Measurements from ENCODE around the gene OBSCN. TPM values are rescaled to one million over a fixed set of nuclear protein-coding genes. Genes with fewer than 3 reads are reported as not detected.

Gene OBSCN
- total RNA-seq, 2 donors from 2014 or later, result 5.3 to 8.0 TPM

GRCh38 chr1:228393268-228393701, 185.4 kb downstream of the OBSCN start:
- ATAC-seq, result peak; percentile 81
- intact Hi-C loops (cut with DNase I, micrococcal nuclease), result no loop called here
- peak in 1 of 2 donors; percentile 45 for DNase-seq

GRCh38 chr1:228393811-228394570, 186.1 kb downstream of the OBSCN start:
- DNase-seq (no peak), ATAC-seq (peak; percentile 11)
- intact Hi-C loops (cut with DNase I, micrococcal nuclease), result no loop called here

GRCh38 chr1:228394571-228395394, 186.9 kb downstream of the OBSCN start:
- DNase-seq (peak in 1 of 2 donors; percentile 15), ATAC-seq (no peak)
- intact Hi-C loops (cut with DNase I, micrococcal nuclease), result no loop called here

GRCh38 chr1:228396770-228397662, 189.2 kb downstream of the OBSCN start:
- intact Hi-C loops (cut with DNase I, micrococcal nuclease), result no loop called here
- DNase-seq (peak; percentile 2 to 14), ATAC-seq (no peak)

- no peak for ATAC-seq
- no peak for DNase-seq
- intact Hi-C loops (cut with DNase I, micrococcal nuclease), result no loop called here
Measured at GRCh38 chr1:228397966-228398365, 190.1 kb downstream of the OBSCN start.

GRCh38 chr1:228398741-228399461, 191.1 kb downstream of the OBSCN start:
- no peak for ATAC-seq
- DNase-seq, result no peak
- intact Hi-C loops (cut with DNase I, micrococcal nuclease), result no loop called here

GRCh38 chr1:228399531-228400236, 191.8 kb downstream of the OBSCN start:
- no peak for DNase-seq
- no peak for ATAC-seq

GRCh38 chr1:228400237-228400651, 192.4 kb downstream of the OBSCN start:
- intact Hi-C loops (cut with DNase I, micrococcal nuclease), result loop anchor here in 1 of 2 donors (10.0 kb wide), 1 partner anchor 75 kb away; no protein-coding TSS in a partner anchor
- ATAC-seq (no peak), DNase-seq (no peak)

More at GRCh38 chr1:228399531-228400236, 191.8 kb downstream of the OBSCN start:
- intact Hi-C loops (cut with DNase I, micrococcal nuclease), result loop anchor here in 1 of 2 donors (10.0 kb wide), 1 partner anchor 75 kb away; no protein-coding TSS in a partner anchor

GRCh38 chr1:228400692-228401454, 193.0 kb downstream of the OBSCN start:
- DNase-seq (no peak), ATAC-seq (no peak)
- intact Hi-C loops (cut with DNase I, micrococcal nuclease), result loop anchor here in 1 of 2 donors (10.0 kb wide), 1 partner anchor 74 kb away; no protein-coding TSS in a partner anchor

GRCh38 chr1:228401782-228402640, 194.2 kb downstream of the OBSCN start:
- intact Hi-C loops (cut with DNase I, micrococcal nuclease), result loop anchor here in 1 of 2 donors (10.0 kb wide), 1 partner anchor 73 kb away; no protein-coding TSS in a partner anchor
- ATAC-seq, result no peak
- DNase-seq, result no peak

- intact Hi-C loops (cut with DNase I, micrococcal nuclease), result loop anchor here in 1 of 2 donors (10.0 kb wide), 1 partner anchor 72 kb away; no protein-coding TSS in a partner anchor
- ATAC-seq (no peak), DNase-seq (no peak)
Measured at GRCh38 chr1:228402641-228403025, 194.8 kb downstream of the OBSCN start.

- DNase-seq (no peak), ATAC-seq (no peak)
- intact Hi-C loops (cut with DNase I, micrococcal nuclease), result loop anchor here in 1 of 2 donors (10.0 kb wide), 1 partner anchor 72 kb away; no protein-coding TSS in a partner anchor
Measured at GRCh38 chr1:228403231-228403631, 195.4 kb downstream of the OBSCN start.

GRCh38 chr1:228404107-228404720, 196.4 kb downstream of the OBSCN start:
- intact Hi-C loops (cut with DNase I, micrococcal nuclease), result loop anchor here in 1 of 2 donors (10.0 kb wide), 1 partner anchor 71 kb away; no protein-coding TSS in a partner anchor
- DNase-seq (no peak), ATAC-seq (no peak)

GRCh38 chr1:228405200-228405978, 197.5 kb downstream of the OBSCN start:
- no peak for ATAC-seq
- intact Hi-C loops (cut with DNase I, micrococcal nuclease), result loop anchor here in 1 of 2 donors (10.0 kb wide), 1 partner anchor 69 kb away; no protein-coding TSS in a partner anchor
- no peak for DNase-seq
